Erythroblast (primary cell): ENCODE data around the gene ZNF385B.

Source experiments
- DNase-seq, 2 experiments: peaks; one replicate each; lab custom pipeline; 2025; lab: John Stamatoyannopoulos, UW
- GATA1 ChIP-seq: IDR thresholded peaks from 2 replicates; pipeline ENCODE4 v1.6.1; 2011; ENCODE audit warnings: low read depth, mild to moderate bottlenecking, control low read depth, low read length, moderate library complexity
- POLR2A ChIP-seq: IDR thresholded peaks from 2 replicates; pipeline ENCODE4 v1.6.1; 2011; ENCODE audit warnings: mild to moderate bottlenecking, low read length

ZNF385B gene

DNA sequence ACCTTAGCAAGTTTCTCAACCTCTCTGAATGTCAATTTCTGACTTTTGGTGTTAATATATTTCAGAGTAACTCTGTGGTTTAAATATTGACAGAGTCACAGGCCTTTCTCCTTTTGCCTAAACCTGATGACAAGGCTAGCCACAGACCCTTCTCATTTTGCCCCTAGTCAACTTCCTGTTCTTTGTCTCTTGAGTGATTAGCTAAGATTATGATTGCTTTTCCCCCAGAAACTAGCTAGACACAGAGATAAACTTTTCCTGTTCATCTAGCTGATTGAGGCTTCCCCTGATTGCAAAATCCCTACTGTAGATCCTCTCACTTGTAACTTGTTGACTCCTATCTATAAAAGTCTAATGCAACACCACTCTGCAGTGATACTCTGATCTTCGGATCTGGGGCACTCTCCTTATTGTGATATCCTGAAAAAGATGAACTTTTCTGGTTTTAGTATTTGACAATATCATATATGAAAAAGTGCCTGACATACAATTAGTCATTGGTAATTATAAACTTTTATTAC lies 241.4 kb downstream of the ZNF385B start:
- DNase-seq, result no peak
- TF ChIP-seq POLR2A (no peak), GATA1 (no peak)

DNA sequence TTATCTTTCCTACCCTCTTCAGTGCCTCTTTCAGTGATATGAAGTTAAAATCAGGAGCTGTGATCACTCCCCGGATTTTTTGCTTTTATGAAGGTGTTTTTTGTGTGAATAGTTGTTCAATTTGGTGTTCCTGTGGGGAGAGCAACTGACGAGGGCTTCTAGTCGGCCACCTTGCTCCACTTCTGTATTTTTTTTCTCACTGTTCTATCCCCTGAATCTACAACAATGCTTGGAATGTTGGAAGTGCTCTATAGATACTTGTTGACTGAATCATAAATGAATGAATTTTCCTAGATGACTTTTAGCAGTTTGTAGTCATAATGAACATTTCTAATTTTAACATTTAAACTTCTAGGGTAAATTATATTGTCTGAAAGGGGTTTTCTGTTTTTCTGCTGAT lies 247.3 kb downstream of the ZNF385B start:
- no peak for TF ChIP-seq POLR2A
- no peak for TF ChIP-seq GATA1
- DNase-seq, result no peak

DNA sequence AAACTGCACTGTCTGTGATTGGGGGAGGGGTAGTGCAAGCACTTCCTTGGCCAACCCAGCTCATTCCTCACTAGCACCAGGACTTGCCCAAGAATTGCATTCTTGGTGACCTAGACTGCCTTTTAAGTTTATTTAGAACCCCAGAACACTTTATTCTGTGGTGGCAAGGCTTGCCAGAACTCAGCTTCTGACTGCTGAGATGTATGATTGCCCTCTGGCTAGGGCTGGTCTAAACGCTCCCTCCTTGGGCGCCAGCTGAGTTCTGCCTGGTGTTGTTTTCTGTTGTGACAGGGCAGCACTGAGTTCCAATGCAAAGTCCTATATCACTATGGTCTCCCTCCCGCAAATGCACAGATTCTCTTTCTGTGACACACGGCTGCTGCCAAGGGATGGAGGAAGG lies 247.7 kb downstream of the ZNF385B start:
- TF ChIP-seq GATA1, result no peak
- TF ChIP-seq POLR2A, result no peak
- no peak for DNase-seq

DNA sequence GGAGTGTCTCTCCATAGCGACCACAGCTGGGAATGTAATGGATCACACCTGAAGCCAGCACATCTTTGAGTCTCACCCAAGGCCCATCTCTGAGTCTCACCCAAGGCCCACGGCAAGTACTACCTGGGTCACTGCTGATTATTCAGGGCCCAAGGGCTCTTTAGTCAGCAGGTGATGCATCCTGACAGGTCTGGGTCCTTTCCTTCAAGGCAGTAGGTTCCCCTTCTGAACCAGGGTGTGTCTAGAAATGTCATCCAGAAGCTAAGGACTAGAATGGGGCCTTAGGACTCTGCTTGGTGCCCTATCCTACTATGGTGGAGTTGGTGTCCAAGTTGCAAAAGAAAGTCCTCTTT lies 248.1 kb downstream of the ZNF385B start:
- DNase-seq, result no peak
- TF ChIP-seq POLR2A, result no peak
- TF ChIP-seq GATA1, result no peak

DNA sequence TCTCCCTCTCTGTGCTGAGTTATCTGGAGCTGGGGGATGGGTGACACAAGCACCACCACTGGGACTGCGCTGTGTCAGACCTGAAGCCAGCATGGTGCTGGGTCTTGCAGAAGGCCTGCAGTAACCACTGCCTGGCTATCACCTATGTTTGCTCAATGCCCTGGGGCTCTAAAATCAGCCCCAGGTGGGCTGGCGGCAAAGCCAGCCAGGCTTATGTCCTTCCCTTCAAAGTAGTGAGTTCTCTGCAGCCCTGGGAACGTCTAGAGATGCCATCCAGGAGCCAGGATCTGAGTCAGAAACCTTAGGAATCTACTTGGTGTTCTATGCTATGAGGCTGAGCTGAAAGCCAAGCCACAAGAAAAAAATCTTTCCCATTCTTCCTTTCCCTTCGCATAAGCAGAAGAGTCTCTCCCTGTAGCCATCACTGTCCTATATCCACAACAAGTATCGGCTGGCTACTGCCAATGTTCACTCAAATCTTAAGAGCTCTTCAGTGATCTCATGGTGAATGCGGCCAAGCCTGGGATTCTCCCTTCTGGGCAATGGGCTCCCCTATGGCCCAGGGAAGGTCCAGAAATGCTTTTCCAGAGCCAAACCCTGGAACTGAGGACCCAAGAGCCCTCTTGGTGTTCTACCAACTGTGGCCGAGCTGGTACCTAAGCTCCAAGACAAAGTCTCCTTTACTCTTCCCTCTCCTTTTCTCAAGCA lies 248.7 kb downstream of the ZNF385B start:
- no peak for DNase-seq
- no peak for TF ChIP-seq POLR2A
- TF ChIP-seq GATA1, result no peak

DNA sequence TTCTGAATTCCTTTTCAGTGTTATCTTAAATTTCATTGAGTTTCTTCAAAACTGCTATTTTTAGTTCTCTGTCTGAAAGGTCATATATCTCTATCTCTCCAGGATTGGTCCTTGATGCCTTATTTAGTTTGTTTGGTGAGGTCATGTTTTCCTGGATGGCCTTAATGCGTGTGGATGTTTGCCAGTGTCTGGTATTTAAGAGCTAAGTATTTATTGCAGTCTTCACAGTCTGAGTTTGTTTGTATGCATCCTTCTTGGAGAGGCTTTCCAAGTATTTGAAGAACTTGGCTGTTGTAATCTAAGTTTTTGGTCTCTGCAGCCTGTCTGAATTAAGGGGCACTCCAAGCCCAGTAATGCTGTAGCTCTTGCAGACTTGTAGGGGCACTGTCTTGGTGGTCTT lies 249.3 kb downstream of the ZNF385B start:
- no peak for TF ChIP-seq GATA1
- TF ChIP-seq POLR2A, result no peak

DNA sequence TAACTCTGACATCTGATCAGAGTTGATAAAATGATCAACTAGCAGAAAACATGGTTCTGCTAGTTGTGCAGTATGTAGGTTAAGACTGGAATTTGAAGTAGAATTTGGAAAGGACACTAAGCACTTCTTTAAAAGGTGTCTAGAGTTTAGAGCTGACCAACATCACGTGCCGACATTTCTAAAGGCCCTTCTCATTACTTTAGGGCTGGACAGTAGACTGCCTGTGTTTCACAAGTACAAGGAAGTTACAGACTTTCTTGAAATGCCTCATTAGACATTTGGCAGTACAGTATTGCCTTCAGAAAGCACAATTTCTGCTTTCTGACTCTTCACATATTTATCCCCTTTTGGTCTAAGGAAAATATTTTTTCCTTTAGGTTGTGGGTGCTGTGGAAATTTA lies 255.3 kb downstream of the ZNF385B start:
- TF ChIP-seq POLR2A (no peak), GATA1 (no peak)

More for the DNA sequence above, 249.3 kb downstream of the ZNF385B start:
- no peak for DNase-seq

DNA sequence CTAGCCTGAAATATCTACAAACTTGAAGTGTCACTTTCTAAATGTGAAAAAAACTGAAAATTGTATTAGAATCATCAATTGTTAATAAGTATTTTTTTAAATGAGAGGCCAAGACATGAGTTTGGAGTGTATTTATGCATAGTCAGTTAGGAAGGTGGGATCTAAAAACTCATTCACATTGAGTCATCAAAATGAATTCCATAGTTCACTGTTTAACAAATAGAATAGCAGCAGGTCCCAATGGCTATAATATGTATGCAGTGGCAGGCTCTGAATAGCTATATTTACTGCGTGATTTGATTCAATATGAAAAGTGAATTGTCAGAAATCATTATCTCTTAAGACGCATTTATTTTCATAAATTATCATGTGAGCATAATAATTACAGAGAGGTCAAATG lies 256.1 kb downstream of the ZNF385B start:
- DNase-seq, result no peak
- TF ChIP-seq POLR2A (no peak), GATA1 (no peak)

More for the DNA sequence above, 255.3 kb downstream of the ZNF385B start:
- DNase-seq, result no peak

DNA sequence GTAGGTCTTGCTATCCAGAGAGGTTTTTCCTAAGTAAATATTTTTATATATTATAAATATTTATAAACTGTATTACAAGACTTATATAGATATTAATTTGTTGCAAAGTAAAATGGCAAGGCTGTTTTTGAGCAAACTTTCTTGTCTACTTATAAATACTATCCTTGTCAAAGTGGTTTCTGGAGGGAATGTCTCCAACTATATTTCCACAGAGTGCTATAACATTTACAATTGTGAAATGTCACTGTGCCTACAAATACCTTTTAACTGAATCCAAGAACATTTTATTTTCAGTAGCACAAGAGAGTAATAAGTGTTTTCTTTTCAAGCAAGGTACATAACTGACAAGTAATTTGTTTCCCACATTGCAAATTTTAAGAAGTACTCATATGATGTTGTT lies 256.8 kb downstream of the ZNF385B start:
- no peak for DNase-seq
- TF ChIP-seq POLR2A, result no peak
- TF ChIP-seq GATA1, result no peak

DNA sequence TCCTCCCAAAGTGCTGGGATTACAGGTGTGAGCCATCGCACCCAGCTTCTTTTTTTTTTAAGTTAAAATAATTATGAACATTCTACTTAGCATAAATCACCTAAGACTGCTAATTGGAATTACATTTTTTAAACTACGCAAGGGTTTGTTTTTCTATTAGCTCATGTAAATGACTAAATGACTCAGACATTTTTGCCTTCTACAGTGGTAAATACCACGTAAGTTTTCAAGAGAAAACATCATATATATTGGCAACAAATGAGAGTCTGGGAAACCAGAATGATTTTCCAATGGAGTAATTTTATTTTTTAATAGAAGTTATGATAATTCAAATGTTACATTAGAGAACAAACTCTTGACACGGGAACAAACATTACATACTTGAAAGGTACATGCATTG lies 259.0 kb downstream of the ZNF385B start:
- TF ChIP-seq POLR2A (no peak), GATA1 (no peak)

DNA sequence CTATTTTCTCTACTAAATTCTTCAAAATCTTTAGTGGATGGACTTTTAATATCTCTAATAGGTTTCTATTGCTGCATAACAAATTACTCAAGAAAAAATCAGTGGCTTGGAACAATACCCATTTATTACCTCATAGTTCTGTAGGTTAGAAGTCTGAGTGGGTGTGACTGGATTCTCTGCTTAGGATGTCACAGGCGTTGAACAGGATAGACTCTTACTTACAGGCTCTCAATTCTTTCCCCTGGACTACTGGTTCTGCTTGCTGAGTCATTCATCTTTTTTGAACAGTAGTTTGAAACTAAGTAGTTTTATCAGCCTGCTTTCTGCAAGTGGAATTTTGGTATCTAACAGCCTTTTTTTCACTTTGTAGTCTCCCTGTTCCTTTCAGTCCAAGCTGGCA lies 265.4 kb downstream of the ZNF385B start:
- TF ChIP-seq GATA1 (no peak), POLR2A (no peak)
- DNase-seq, result no peak

More for the DNA sequence above, 259.0 kb downstream of the ZNF385B start:
- DNase-seq, result no peak

DNA sequence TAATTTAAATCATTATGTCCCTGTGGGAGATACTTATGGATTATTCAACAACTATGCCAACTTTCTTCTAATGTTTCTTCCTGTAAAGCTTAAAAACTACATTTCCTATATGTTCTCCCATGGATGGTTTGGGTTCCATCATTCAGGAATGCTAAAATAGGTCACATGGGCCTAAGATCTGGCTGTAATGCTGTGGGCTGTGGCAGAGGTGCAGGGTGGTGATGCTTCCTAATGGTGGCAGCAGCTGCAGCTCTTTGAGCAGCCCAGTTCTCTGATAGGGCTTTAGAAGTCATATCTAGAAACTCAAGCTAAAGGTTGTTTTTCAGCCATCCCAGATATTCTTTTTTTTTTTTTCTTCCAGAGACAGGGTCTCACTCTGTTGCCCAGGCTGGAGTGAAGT lies 266.1 kb downstream of the ZNF385B start:
- no peak for DNase-seq
- TF ChIP-seq GATA1 (no peak), POLR2A (no peak)

DNA sequence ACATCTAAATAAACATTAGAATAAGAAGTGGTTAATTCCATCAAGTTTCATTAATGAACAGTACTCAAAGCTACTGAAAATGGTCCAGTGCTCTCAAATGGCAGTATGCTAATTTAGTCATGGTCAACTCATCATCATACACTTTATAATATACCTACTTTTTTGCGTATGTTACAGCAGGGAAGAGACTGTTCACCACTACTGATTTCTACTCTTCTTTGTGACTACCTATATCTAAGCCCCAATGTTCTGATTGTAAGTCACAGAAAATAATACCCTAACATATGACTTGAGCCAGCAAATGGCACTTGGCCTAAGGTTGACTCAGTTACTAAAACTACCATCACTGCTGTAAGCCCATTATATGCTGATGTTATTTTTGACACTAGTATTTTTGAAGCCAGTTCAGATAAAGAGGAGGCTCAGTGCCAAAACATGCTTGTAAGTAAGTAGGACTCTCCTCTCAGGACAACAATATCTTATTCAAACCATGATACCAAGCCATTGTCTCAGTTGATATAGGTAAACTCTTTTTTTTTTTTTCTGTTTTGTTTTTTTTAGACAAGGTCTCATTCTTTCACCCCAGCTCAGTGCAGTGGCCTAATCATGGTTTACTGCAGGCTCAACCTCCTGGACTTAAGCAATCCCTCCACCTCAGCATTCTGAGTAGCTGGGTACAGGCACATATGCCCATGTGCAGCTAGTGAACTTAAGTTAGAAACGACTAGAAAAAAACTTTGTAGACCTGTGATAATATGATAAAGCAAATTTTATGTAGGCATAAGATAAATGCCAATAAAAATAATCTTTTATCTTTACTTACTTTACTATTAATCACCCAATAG lies 266.9 kb downstream of the ZNF385B start:
- DNase-seq, result no peak
- TF ChIP-seq POLR2A (no peak), GATA1 (no peak)

DNA sequence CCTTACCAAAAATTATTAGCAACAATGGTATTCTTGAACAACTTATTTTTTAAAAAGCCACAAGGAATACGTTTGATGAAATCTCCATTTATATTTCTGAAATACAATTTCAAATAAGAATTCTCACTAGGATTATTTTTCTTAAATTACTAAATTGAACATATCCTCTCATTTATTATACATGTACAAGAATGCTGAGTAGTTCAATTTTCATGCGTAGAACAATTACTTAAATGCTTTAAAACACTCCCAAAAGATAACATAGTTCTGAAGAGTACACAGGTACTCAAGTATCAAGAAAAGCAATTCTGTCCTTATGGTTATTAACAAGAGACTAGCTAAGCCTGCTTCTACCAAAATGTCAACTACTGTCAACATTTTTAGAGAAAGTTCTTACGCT lies 268.1 kb downstream of the ZNF385B start:
- TF ChIP-seq POLR2A (no peak), GATA1 (no peak)
- no peak for DNase-seq
